Measurements from ENCODE around the gene WSB1. TPM values are rescaled to one million over a fixed set of nuclear protein-coding genes. Genes with fewer than 3 reads are reported as not detected.

The WSB1 gene
- total and polyA plus RNA-seq, 4 donors, result 26.6 to 86.2 (median 45.8) TPM

DNA sequence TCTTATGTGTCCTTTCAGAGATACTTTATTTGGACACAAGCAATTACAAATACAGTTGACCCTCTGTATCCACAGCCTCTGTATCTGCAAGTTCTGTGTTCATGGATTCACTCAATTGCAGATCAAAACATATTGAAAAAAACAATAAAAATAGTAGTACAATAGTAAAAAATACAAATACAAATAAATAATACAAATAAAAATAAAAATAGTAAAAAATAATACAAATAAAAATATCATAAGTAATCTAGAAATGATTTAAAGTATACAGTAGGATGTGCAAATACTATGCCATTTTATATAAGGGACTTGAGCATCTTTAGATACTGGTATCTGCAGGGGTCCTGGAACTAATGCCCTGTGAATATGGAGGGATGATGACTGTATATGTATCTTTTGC, 47.4 kb upstream of the WSB1 start:
- DNase-seq (ENCODE audit: low spot score), result no peak

DNA sequence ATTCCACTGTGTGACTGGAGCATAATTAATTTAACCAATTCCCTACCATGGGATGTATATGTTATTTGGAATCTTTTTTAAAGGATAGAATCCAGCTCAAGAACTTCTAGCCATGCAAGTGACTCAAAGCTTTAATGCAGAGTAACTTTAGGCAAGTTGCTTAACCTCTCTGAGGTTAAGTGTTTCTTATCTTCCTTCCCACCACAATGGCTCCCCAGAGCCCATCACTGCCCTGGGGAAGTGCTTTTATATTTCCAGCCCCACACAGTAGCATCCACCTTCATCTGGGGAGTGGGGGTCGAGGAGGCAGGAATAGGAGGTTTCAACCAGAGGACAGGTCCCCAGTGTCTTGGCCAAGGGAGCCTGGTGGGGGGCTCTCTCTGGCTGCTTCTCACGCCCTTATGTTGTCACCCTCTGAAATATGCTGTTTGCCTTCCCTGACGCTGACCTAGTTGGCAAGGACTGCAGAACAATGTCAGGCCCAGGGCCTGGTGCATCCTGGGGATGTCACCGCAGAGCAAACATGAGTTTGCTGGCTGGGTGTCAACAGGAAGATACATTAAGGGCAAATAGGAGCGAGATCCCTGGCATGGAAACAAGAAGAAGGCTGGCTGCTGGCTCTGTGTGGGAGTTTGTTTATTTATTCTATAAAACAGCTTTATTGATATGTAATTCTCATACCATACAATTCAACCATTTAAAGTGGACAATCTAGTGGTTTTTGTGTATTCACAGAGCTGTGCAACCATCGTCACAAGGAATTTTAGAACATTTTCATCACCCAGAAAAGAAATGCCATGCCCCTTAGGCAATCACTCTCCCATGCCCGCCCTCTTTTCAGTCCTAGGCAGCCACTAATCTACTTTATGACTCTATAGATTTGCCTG, 46.6 kb upstream of the WSB1 start:
- H3K27ac ChIP-seq (ENCODE audit: low read depth in 1 of 2, low read length in 2 of 2), result peak overlapping the region; percentile 57 to 70
- no peaks in the 10 kb centered on the region for H3K36me3 ChIP-seq (ENCODE audit: control insufficient read depth in 4 of 4, insufficient read depth in 3 of 4, low read depth in 1 of 4, low read length in 3 of 4)
- TF ChIP-seq, protein P1, sequence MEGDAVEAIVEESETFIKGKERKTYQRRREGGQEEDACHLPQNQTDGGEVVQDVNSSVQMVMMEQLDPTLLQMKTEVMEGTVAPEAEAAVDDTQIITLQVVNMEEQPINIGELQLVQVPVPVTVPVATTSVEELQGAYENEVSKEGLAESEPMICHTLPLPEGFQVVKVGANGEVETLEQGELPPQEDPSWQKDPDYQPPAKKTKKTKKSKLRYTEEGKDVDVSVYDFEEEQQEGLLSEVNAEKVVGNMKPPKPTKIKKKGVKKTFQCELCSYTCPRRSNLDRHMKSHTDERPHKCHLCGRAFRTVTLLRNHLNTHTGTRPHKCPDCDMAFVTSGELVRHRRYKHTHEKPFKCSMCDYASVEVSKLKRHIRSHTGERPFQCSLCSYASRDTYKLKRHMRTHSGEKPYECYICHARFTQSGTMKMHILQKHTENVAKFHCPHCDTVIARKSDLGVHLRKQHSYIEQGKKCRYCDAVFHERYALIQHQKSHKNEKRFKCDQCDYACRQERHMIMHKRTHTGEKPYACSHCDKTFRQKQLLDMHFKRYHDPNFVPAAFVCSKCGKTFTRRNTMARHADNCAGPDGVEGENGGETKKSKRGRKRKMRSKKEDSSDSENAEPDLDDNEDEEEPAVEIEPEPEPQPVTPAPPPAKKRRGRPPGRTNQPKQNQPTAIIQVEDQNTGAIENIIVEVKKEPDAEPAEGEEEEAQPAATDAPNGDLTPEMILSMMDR (IDR thresholded peaks at IDR 0.05; ENCODE audit: low read depth, low read length, missing input control), result no peak
- TF ChIP-seq RXRA (IDR thresholded peaks at IDR 0.05) (peak; percentile 85 to 99), HNF4A (conservative IDR thresholded peaks at IDR 0.05) (peak; percentile 44 to 85), FOXA1 (IDR thresholded peaks at IDR 0.05) (peak; percentile 86), EGR1 (IDR thresholded peaks at IDR 0.05; ENCODE audit: low read depth in 2 of 2) (peak; percentile 47 to 90), RAD21 (IDR thresholded peaks at IDR 0.05) (peak; percentile 61 to 69), TAF1 (conservative IDR thresholded peaks at IDR 0.05) (no peak), SP1 (IDR thresholded peaks at IDR 0.05) (peak; percentile 87), HNF4G (IDR thresholded peaks at IDR 0.05) (no peak), FOXA2 (IDR thresholded peaks at IDR 0.05) (peak; percentile 89), NR2F2 (IDR thresholded peaks at IDR 0.05) (peak; percentile 82), GABPA (IDR thresholded peaks at IDR 0.05 in 1 of 2, conservative IDR thresholded peaks at IDR 0.05 in 1 of 2) (peak in 1 of 2 donors; percentile 74), YY1 (IDR thresholded peaks at IDR 0.05) (peak; percentile 90), JUND (IDR thresholded peaks at IDR 0.05) (peak; percentile 82 to 95)
- TF ChIP-seq, protein P2, sequence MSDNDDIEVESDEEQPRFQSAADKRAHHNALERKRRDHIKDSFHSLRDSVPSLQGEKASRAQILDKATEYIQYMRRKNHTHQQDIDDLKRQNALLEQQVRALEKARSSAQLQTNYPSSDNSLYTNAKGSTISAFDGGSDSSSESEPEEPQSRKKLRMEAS (IDR thresholded peaks at IDR 0.05), result peak; percentile 97
- TF ChIP-seq, protein P3, sequence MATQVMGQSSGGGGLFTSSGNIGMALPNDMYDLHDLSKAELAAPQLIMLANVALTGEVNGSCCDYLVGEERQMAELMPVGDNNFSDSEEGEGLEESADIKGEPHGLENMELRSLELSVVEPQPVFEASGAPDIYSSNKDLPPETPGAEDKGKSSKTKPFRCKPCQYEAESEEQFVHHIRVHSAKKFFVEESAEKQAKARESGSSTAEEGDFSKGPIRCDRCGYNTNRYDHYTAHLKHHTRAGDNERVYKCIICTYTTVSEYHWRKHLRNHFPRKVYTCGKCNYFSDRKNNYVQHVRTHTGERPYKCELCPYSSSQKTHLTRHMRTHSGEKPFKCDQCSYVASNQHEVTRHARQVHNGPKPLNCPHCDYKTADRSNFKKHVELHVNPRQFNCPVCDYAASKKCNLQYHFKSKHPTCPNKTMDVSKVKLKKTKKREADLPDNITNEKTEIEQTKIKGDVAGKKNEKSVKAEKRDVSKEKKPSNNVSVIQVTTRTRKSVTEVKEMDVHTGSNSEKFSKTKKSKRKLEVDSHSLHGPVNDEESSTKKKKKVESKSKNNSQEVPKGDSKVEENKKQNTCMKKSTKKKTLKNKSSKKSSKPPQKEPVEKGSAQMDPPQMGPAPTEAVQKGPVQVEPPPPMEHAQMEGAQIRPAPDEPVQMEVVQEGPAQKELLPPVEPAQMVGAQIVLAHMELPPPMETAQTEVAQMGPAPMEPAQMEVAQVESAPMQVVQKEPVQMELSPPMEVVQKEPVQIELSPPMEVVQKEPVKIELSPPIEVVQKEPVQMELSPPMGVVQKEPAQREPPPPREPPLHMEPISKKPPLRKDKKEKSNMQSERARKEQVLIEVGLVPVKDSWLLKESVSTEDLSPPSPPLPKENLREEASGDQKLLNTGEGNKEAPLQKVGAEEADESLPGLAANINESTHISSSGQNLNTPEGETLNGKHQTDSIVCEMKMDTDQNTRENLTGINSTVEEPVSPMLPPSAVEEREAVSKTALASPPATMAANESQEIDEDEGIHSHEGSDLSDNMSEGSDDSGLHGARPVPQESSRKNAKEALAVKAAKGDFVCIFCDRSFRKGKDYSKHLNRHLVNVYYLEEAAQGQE (IDR thresholded peaks at IDR 0.05), result peak; percentile 63
- TF ChIP-seq, protein P4, sequence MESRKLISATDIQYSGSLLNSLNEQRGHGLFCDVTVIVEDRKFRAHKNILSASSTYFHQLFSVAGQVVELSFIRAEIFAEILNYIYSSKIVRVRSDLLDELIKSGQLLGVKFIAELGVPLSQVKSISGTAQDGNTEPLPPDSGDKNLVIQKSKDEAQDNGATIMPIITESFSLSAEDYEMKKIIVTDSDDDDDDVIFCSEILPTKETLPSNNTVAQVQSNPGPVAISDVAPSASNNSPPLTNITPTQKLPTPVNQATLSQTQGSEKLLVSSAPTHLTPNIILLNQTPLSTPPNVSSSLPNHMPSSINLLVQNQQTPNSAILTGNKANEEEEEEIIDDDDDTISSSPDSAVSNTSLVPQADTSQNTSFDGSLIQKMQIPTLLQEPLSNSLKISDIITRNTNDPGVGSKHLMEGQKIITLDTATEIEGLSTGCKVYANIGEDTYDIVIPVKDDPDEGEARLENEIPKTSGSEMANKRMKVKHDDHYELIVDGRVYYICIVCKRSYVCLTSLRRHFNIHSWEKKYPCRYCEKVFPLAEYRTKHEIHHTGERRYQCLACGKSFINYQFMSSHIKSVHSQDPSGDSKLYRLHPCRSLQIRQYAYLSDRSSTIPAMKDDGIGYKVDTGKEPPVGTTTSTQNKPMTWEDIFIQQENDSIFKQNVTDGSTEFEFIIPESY (IDR thresholded peaks at IDR 0.05), result peak; percentile 81
- TF ChIP-seq, protein P5, sequence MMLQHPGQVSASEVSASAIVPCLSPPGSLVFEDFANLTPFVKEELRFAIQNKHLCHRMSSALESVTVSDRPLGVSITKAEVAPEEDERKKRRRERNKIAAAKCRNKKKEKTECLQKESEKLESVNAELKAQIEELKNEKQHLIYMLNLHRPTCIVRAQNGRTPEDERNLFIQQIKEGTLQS (IDR thresholded peaks at IDR 0.05), result no peak
- peaks cover 12 to 37% (median 29%) of the 10 kb centered on the region in 4 donors for H3K4me1 ChIP-seq (ENCODE audit: control insufficient read depth in 4 of 4, insufficient read depth in 4 of 4, low read length in 3 of 4)
- DNase-seq (ENCODE audit: low spot score), result peak; percentile 68
- no peaks in the 10 kb centered on the region for H3K27me3 ChIP-seq (ENCODE audit: control insufficient read depth in 4 of 4, insufficient read depth in 4 of 4, low read length in 3 of 4)
- no peak overlapping the region for H3K4me3 ChIP-seq (ENCODE audit: low read depth in 1 of 3, low read length in 3 of 3)
- H3K9me3 ChIP-seq (ENCODE audit: control insufficient read depth in 4 of 4, low read length in 3 of 4), result no peaks in the 10 kb centered on the region
- 14% methylated on average over 7 of the region's 7 CpGs for WGBS
- H3K9ac ChIP-seq (ENCODE audit: low read depth in 1 of 2, low read length in 2 of 2), result no peak overlapping the region

More for the DNA sequence above, 47.4 kb upstream of the WSB1 start:
- TF ChIP-seq, protein P5 (IDR thresholded peaks at IDR 0.05), result no peak
- TF ChIP-seq RAD21 (IDR thresholded peaks at IDR 0.05), result no peak
- TF ChIP-seq TAF1 (conservative IDR thresholded peaks at IDR 0.05), result no peak
- TF ChIP-seq JUND (IDR thresholded peaks at IDR 0.05), result no peak
- TF ChIP-seq GABPA (IDR thresholded peaks at IDR 0.05 in 1 of 2, conservative IDR thresholded peaks at IDR 0.05 in 1 of 2), result no peak
- Histone ChIP-seq H3K27ac (ENCODE audit: low read depth in 1 of 2, low read length in 2 of 2) (peak overlapping the region in 1 of 2 donors; percentile 70), H3K9me3 (ENCODE audit: control insufficient read depth in 4 of 4, low read length in 3 of 4) (no peaks in the 10 kb centered on the region), H3K27me3 (ENCODE audit: control insufficient read depth in 4 of 4, insufficient read depth in 4 of 4, low read length in 3 of 4) (no peaks in the 10 kb centered on the region), H3K36me3 (ENCODE audit: control insufficient read depth in 4 of 4, insufficient read depth in 3 of 4, low read depth in 1 of 4, low read length in 3 of 4) (no peaks in the 10 kb centered on the region), H3K4me1 (ENCODE audit: control insufficient read depth in 4 of 4, insufficient read depth in 4 of 4, low read length in 3 of 4) (peaks cover 12 to 37% (median 29%) of the 10 kb centered on the region in 4 donors), H3K4me3 (ENCODE audit: low read depth in 1 of 3, low read length in 3 of 3) (no peak overlapping the region), H3K9ac (ENCODE audit: low read depth in 1 of 2, low read length in 2 of 2) (no peak overlapping the region)

Measured in liver (tissue), 9 donors.